ENCODE measurements around the gene TMEM218.

Gene TMEM218

DNA sequence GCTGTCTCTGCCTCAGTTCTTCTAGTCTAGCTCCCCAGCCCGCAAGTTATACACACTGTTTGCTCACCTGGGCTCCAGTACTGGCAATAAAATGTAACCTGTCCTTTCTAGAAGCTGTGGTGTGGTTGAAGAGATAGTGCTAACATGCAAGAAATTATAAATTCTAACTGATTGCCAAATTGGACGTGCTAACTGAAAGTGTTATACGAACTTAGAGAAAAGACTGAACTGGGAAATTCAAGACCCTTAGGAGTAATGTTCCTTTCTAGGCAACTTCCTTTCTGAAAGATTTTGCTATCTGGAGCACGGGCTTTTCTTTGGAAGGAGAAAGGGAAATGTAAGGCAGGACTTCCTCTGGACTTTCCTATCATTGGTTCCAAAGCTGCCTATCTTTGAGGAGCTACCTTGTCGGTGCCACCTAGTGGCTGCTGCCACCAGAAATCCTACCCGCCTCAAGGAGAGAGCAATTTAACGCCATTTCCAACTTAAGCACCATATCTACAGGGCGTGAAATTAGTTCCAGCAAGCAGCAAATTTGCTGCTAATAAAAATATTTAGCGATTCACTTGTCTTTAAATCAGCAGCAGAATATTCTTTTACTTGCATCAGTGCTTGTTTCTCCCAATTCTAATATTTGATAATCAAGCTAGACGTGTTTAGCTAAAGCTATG lies 12.7 kb upstream of the TMEM218 start:
- H3K4me3 Mint-ChIP-seq: peak overlapping the region in 2 of 3 experiments; percentile 16 to 20
- peaks cover 13% of the 10 kb centered on the region for H3K4me1 Mint-ChIP-seq
- peak overlapping the region; percentile 18 to 88 (median 49) for H3K27ac Mint-ChIP-seq
- peaks cover 11% of the 10 kb centered on the region for H3K27me3 Mint-ChIP-seq (ENCODE audit: low read depth)
- no peaks in the 10 kb centered on the region for H3K9me3 Mint-ChIP-seq
- TF ChIP-seq, protein P1, sequence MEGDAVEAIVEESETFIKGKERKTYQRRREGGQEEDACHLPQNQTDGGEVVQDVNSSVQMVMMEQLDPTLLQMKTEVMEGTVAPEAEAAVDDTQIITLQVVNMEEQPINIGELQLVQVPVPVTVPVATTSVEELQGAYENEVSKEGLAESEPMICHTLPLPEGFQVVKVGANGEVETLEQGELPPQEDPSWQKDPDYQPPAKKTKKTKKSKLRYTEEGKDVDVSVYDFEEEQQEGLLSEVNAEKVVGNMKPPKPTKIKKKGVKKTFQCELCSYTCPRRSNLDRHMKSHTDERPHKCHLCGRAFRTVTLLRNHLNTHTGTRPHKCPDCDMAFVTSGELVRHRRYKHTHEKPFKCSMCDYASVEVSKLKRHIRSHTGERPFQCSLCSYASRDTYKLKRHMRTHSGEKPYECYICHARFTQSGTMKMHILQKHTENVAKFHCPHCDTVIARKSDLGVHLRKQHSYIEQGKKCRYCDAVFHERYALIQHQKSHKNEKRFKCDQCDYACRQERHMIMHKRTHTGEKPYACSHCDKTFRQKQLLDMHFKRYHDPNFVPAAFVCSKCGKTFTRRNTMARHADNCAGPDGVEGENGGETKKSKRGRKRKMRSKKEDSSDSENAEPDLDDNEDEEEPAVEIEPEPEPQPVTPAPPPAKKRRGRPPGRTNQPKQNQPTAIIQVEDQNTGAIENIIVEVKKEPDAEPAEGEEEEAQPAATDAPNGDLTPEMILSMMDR (IDR thresholded peaks at IDR 0.05; ENCODE audit: unreplicated experiment in 3 of 3): peak; percentile 37 to 58 (median 47)
- no peaks in the 10 kb centered on the region for H3K36me3 Mint-ChIP-seq (ENCODE audit: low read depth)

- peak overlapping the region in 1 of 3 experiments; percentile 16 for H3K4me3 Mint-ChIP-seq
- H3K27me3 Mint-ChIP-seq (ENCODE audit: low read depth): peaks cover 13% of the 10 kb centered on the region
- no peaks in the 10 kb centered on the region for H3K36me3 Mint-ChIP-seq (ENCODE audit: low read depth)
- TF ChIP-seq, protein P1 (IDR thresholded peaks at IDR 0.05; ENCODE audit: unreplicated experiment in 3 of 3): no peak
- peak overlapping the region; percentile 18 to 88 (median 49) for H3K27ac Mint-ChIP-seq
- peaks cover 13% of the 10 kb centered on the region for H3K4me1 Mint-ChIP-seq
- H3K9me3 Mint-ChIP-seq: no peaks in the 10 kb centered on the region
Observed at GRCh38 chr11:125123194-125123946, 11.9 kb upstream of the TMEM218 start.

DNA sequence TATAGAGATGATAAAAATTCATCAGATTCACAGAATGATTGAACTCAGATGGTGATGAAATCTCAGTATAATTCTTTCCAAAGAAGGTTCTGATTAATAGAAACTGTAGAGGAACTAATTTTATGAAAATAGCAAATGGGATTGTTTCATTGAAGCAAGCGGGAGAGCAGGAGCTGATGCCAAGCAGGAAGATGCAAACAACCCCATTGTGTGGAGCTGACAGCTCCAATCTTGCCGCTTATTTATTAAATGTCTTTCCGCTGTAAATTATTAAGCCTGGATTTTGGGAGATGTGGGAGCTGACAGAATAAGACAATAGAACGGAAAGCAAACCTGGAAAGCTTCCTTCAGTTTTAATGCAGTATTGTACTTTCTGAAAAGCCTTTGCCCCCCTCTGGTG lies 6.0 kb upstream of the TMEM218 start:
- H3K4me1 Mint-ChIP-seq: no peaks in the 10 kb centered on the region
- H3K4me3 Mint-ChIP-seq: no peak overlapping the region
- peaks cover 9% of the 10 kb centered on the region for H3K9me3 Mint-ChIP-seq
- peaks cover 7% of the 10 kb centered on the region for H3K27me3 Mint-ChIP-seq (ENCODE audit: low read depth)
- H3K36me3 Mint-ChIP-seq (ENCODE audit: low read depth): no peaks in the 10 kb centered on the region
- H3K27ac Mint-ChIP-seq: no peak overlapping the region
- TF ChIP-seq, protein P1 (IDR thresholded peaks at IDR 0.05; ENCODE audit: unreplicated experiment in 3 of 3): no peak

DNA sequence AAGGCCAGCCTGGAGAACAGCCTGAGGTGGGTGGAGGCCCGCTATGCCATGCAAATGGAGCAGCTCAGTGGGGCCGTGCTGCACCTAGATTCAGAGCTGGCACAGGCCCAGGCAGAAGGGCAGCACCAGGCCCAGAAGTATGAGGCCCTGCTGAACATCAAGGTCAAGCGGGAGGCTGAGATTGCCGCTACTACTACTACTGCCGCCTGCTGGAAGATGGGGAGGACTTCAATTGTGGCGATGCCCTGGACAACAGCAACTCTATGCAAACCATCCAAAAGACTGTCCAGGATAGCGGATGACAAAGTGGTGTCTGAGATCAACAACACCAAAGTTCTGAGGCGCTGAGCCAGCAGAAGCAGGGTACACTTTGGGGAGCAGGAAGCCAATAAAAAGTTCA lies 3.1 kb upstream of the TMEM218 start:
- TF ChIP-seq, protein P1 (IDR thresholded peaks at IDR 0.05; ENCODE audit: unreplicated experiment in 3 of 3): no peak
- H3K9me3 Mint-ChIP-seq: peaks cover 11% of the 10 kb centered on the region
- H3K4me1 Mint-ChIP-seq: peaks cover 14% of the 10 kb centered on the region
- H3K27me3 Mint-ChIP-seq (ENCODE audit: low read depth): peaks cover 6% of the 10 kb centered on the region
- H3K36me3 Mint-ChIP-seq (ENCODE audit: low read depth): no peaks in the 10 kb centered on the region
- H3K4me3 Mint-ChIP-seq: no peak overlapping the region
- H3K27ac Mint-ChIP-seq: no peak overlapping the region

GRCh38 chr11:125112208-125112604 lies 780 bp upstream of the TMEM218 start:
- no peaks in the 10 kb centered on the region for H3K27me3 Mint-ChIP-seq (ENCODE audit: low read depth)
- peak overlapping the region; percentile 93 to 99 (median 96) for H3K4me3 Mint-ChIP-seq
- H3K36me3 Mint-ChIP-seq (ENCODE audit: low read depth): peaks cover under 1% of the 10 kb centered on the region
- peaks cover 14% of the 10 kb centered on the region for H3K4me1 Mint-ChIP-seq
- TF ChIP-seq, protein P1 (IDR thresholded peaks at IDR 0.05; ENCODE audit: unreplicated experiment in 3 of 3): no peak
- H3K27ac Mint-ChIP-seq: peak overlapping the region; percentile 80 to 97 (median 93)
- H3K9me3 Mint-ChIP-seq: peaks cover 11% of the 10 kb centered on the region
